Fibroblast of villous mesenchyme (primary cell): ENCODE data around the gene CNTNAP2. TPM values are rescaled to one million over a fixed set of nuclear protein-coding genes. Genes with fewer than 3 reads are reported as not detected.

ENCODE experiments used
- DNase-seq: peaks from one replicate; pipeline ENCODE4 v3.0.0-alpha.2; 2010; ENCODE audit warnings: low read depth
- H3K4me3 ChIP-seq: 2 replicates; pipeline ENCODE4 v1.5.1; 2011; ENCODE audit warnings: low read depth, mild to moderate bottlenecking, low read length
- total RNA-seq: library from RNA; depleted of rRNA; stranded (reverse); fragments of >200 nt; gene quantifications from 2 replicates; pipeline ENCODE4 v1.2.3, GENCODE V29; 2012
- TF ChIP-seq, protein P1 (sequence below): IDR thresholded peaks from 2 replicates; pipeline ENCODE4 v1.5.1; 2012; ENCODE audit warnings: low read depth, mild to moderate bottlenecking, low read length; ENCODE audit not compliant: insufficient read depth

The CNTNAP2 gene
- total RNA-seq, 1 donor, result not detected

DNA sequence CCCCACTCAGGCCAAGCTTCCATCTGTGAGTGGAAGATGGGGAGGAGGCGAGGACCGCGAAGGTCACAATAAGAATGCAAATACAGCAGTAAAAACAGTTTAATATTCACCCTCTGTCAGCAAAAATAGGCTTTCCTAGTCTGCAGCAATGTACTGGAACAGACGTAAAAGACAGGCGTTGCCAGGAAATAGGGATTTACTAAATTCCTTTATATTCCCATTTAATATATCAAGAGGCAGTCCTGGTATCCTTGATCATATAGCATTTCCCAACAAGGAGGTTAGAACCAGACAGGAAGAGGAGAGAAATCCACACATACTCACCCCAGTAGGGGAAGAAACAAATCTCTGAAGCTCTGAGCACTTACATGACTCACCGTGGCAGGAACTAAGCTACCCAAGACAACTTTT, 1419.1 kb downstream of the CNTNAP2 start:
- no peak overlapping the region for H3K4me3 ChIP-seq
- peak; percentile 16 for DNase-seq
- TF ChIP-seq, protein P1, sequence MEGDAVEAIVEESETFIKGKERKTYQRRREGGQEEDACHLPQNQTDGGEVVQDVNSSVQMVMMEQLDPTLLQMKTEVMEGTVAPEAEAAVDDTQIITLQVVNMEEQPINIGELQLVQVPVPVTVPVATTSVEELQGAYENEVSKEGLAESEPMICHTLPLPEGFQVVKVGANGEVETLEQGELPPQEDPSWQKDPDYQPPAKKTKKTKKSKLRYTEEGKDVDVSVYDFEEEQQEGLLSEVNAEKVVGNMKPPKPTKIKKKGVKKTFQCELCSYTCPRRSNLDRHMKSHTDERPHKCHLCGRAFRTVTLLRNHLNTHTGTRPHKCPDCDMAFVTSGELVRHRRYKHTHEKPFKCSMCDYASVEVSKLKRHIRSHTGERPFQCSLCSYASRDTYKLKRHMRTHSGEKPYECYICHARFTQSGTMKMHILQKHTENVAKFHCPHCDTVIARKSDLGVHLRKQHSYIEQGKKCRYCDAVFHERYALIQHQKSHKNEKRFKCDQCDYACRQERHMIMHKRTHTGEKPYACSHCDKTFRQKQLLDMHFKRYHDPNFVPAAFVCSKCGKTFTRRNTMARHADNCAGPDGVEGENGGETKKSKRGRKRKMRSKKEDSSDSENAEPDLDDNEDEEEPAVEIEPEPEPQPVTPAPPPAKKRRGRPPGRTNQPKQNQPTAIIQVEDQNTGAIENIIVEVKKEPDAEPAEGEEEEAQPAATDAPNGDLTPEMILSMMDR, result no peak

DNA sequence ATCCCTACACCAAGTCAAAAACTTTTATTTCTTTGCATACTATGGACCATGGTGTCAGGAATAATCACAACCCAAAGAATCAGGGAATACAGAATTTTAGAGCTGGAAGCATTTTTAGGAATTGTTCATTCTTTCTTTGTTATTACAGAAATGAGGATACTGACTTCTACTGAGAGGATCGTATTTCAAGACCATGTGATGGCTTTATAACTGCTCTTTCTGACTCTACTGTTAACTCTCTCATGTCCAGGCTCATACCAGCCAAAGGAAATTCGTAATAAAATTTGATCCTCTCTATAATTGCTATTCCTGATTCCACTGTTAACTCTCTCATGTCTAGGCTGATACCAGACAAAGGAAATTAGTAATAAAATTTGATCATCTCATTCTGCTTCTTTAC, 1423.1 kb downstream of the CNTNAP2 start:
- H3K4me3 ChIP-seq, result no peak overlapping the region
- TF ChIP-seq, protein P1, result no peak
- no peak for DNase-seq

DNA sequence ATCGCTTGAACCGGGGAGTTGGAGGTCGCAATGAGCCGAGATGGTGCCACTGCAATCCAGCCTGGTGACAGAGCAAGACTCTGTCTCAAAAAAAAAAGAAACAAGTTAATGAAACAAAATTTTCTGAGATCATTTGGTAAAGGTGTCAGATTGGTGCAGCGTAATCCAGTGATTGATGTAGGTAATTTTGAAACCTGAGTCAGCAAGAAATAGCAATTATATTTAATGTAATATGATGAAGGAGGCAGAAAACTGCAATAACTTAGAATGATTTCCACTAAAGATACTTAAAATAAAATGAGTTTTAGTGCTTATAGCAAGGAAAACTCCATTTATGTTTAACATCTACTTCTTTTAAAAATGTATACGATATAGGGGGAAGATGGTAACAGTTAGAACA, 1424.1 kb downstream of the CNTNAP2 start:
- no peak overlapping the region for H3K4me3 ChIP-seq
- no peak for DNase-seq
- TF ChIP-seq, protein P1, result no peak

DNA sequence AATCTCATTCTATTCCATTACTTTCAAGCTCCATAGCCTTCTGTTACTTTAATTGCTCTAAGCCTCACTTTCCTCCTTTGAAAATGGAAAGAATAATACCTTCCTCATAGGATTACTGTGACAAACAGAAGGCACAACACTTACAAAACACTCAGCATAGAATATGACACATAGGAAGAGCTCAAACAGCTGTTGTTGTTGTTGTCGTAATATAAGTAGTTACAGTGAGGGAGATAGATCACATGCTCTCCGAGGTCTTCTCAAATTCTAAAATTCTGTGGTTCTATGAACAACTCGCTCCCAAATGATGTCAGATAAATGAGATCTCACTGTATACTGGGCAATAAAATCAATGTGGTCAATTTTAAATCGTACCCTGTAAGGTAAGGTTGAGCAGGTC, 1424.7 kb downstream of the CNTNAP2 start:
- TF ChIP-seq, protein P1, result no peak
- no peak for DNase-seq
- no peak overlapping the region for H3K4me3 ChIP-seq

DNA sequence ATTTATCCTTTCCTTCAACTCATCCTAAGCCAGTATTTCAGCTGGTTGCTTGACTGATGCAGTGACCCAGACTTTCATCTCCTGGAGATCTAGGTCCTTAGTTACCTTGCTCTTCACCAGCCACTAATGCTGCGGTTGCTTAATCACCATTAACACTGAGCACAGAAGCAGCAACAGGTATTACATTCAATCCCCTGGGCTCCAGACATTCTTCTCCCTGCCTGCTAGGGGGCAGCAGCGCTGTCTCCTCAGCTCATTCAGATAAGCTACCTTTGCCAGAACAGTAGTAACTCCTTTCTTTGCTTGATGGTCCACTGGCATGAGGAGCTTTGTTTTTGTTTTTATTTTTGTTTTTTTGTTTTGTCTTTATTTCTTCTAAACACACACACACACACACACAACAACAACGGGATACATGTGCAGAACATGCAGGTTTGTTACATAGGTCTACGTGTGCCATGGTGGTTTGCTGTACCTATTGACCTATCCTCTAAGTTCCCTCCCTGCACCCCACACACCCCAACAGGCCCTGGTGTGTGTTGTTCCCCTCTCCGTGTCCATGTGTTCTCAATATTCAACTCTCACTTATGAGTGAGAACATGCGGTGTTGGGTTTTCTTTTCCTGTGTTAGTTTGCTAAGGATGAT, 1430.8 kb downstream of the CNTNAP2 start:
- DNase-seq, result no peak
- TF ChIP-seq, protein P1, result peak; percentile 20
- no peak overlapping the region for H3K4me3 ChIP-seq

DNA sequence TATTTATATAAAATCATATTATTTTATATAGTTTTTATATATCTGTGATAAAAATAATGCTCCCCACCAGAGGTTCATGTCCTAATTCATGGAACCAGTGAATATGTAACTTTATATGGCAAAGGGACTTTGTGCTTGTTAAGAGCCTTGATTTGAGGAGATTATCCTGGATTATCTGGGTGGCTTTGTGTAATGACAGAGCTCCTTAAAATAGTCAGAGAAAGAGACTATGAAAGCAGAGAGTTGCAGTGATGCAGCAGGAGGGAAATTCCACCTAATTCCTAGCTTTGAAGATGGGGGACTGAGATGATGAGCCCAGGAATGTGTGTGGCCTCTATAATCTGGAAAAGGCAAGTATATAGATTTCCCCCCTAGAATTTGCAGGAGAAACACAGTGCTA, 1439.7 kb downstream of the CNTNAP2 start:
- TF ChIP-seq, protein P1, result no peak
- no peak overlapping the region for H3K4me3 ChIP-seq
- DNase-seq, result no peak

DNA sequence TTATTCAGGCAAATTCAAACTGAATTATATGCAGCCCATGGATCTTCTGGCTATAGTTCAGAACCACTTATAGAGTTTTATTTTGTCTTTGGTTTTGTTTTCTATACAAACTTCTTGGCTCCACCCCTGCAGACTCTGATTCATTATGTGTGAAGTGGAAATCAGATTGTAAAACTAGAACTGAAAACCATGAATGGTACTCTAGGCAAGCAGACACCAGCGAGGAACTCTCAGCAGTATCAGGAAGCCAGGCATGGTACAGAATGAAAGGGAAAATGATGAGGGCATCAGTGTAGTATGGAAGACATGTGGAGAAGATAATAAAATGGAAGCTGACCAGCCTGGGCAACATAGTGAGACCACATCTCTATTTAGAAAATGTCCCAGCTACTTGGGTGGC, 1447.1 kb downstream of the CNTNAP2 start:
- TF ChIP-seq, protein P1, result no peak
- no peak overlapping the region for H3K4me3 ChIP-seq
- DNase-seq, result no peak
